Measurements from ENCODE around the gene PGLYRP1. TPM values are rescaled to one million over a fixed set of nuclear protein-coding genes. Genes with fewer than 3 reads are reported as not detected.

PGLYRP1 gene
- polyA plus RNA-seq, 1 of the 3 experiments (the other 2 are of a cell fraction), result not detected

GRCh38 chr19:46066471-46066870 is 43.6 kb upstream of the PGLYRP1 start:
- H3K27me3 ChIP-seq (ENCODE audit: insufficient read depth), result peaks cover 13% of the 10 kb centered on the region; the same call in 1 of the 2 replicates
- H4K20me1 ChIP-seq (ENCODE audit: insufficient read depth), result no peaks in the 10 kb centered on the region
- no peak overlapping the region for H3K4me2 ChIP-seq
- no peaks in the 10 kb centered on the region for H3K9me2 ChIP-seq
- no peak overlapping the region for H3K27ac ChIP-seq (ENCODE audit: low read depth in 2 of 2, low read length in 1 of 2)
- H3K4me3 ChIP-seq (ENCODE audit: low read depth in 2 of 2, low read length in 1 of 2), result no peak overlapping the region
- WGBS (ENCODE audit: low lambda C conversion rate), result 18% methylated on average over 1 of the region's 1 CpG
- H3F3A ChIP-seq (replicated peaks; ENCODE audit: insufficient read depth), result peaks cover 28% of the 10 kb centered on the region
- H3K4me1 ChIP-seq (ENCODE audit: control insufficient read depth in 1 of 2, insufficient read depth in 2 of 2, low read depth in 1 of 2, low read length in 1 of 2), result peaks cover 0 to 20% of the 10 kb centered on the region in 2 experiments; a peak in 2 of 4 replicates
- no peak for TF ChIP-seq SMC3 (IDR thresholded peaks at IDR 0.05; ENCODE audit: low read depth, low read length)
- no peaks in the 10 kb centered on the region for H3K36me3 ChIP-seq (replicated peaks in 1 of 2; ENCODE audit: control insufficient read depth in 1 of 2, insufficient read depth in 2 of 2, low read length in 1 of 2)
- no peak overlapping the region for H3K9ac ChIP-seq
- CTCF ChIA-PET, result interaction anchor here (1.2 to 3.9 kb wide), 3 partner anchors 10 to 49 kb away, joined by 4 to 19 read pairs (median 11); no protein-coding TSS in a partner anchor
- 0 out of 2 replicates have a peak, but pooled peaks cover 2% of the 10 kb centered on the region for H3K9me3 ChIP-seq
- POLR2A ChIA-PET, result no interaction called here
- H3K79me2 ChIP-seq (ENCODE audit: insufficient read depth), result no peaks in the 10 kb centered on the region
- H2AFZ ChIP-seq (ENCODE audit: low read depth), result no peak overlapping the region
- DNase-seq, result no peak

- Histone ChIP-seq H3K9ac (no peak overlapping the region), H3K9me2 (no peaks in the 10 kb centered on the region), H2AFZ (ENCODE audit: low read depth) (no peak overlapping the region), H3K27me3 (ENCODE audit: insufficient read depth) (peaks cover 16% of the 10 kb centered on the region; the same call in 1 of the 2 replicates), H3K36me3 (replicated peaks in 1 of 2; ENCODE audit: control insufficient read depth in 1 of 2, insufficient read depth in 2 of 2, low read length in 1 of 2) (no peaks in the 10 kb centered on the region), H3K4me3 (ENCODE audit: low read depth in 2 of 2, low read length in 1 of 2) (no peak overlapping the region), H4K20me1 (ENCODE audit: insufficient read depth) (no peaks in the 10 kb centered on the region), H3K27ac (ENCODE audit: low read depth in 2 of 2, low read length in 1 of 2) (no peak overlapping the region), H3K9me3 (peaks cover 5% of the 10 kb centered on the region; the same call in 1 of the 2 replicates), H3K4me2 (no peak overlapping the region), H3K4me1 (ENCODE audit: control insufficient read depth in 1 of 2, insufficient read depth in 2 of 2, low read depth in 1 of 2, low read length in 1 of 2) (peaks cover 0 to 20% of the 10 kb centered on the region in 2 experiments; a peak in 2 of 4 replicates), H3K79me2 (ENCODE audit: insufficient read depth) (no peaks in the 10 kb centered on the region), H3F3A (replicated peaks; ENCODE audit: insufficient read depth) (peaks cover 28% of the 10 kb centered on the region)
- ChIA-PET CTCF (interaction anchor here (0.9 to 3.9 kb wide), 3 partner anchors 11 to 36 kb away, joined by 3 to 19 read pairs (median 11); no protein-coding TSS in a partner anchor), POLR2A (no interaction called here)
- 17% methylated on average over 7 of the region's 7 CpGs for WGBS (ENCODE audit: low lambda C conversion rate)
- no peak for DNase-seq
- TF ChIP-seq USF2 (IDR thresholded peaks at IDR 0.05; ENCODE audit: borderline replicate concordance, low read depth, low read length), result no peak
- TF ChIP-seq FOXM1 (IDR thresholded peaks at IDR 0.05; ENCODE audit: low read depth), result no peak
- peak; percentile 37; the same call in 1 of the 2 replicates for TF ChIP-seq PBX3 (IDR thresholded peaks at IDR 0.05)
These were observed 42.7 kb upstream of the PGLYRP1 start for GRCh38 chr19:46065486-46066071.

- Histone ChIP-seq H3K4me3 (ENCODE audit: low read depth in 2 of 2, low read length in 1 of 2) (no peak overlapping the region), H3K4me2 (no peak overlapping the region), H2AFZ (ENCODE audit: low read depth) (no peak overlapping the region), H3K9ac (no peak overlapping the region), H3K27ac (ENCODE audit: low read depth in 2 of 2, low read length in 1 of 2) (no peak overlapping the region), H4K20me1 (ENCODE audit: insufficient read depth) (no peaks in the 10 kb centered on the region), H3K79me2 (ENCODE audit: insufficient read depth) (no peaks in the 10 kb centered on the region), H3F3A (replicated peaks; ENCODE audit: insufficient read depth) (peaks cover 7% of the 10 kb centered on the region), H3K9me2 (no peaks in the 10 kb centered on the region), H3K9me3 (peaks cover 16% of the 10 kb centered on the region; the same call in 1 of the 2 replicates), H3K4me1 (ENCODE audit: control insufficient read depth in 1 of 2, insufficient read depth in 2 of 2, low read depth in 1 of 2, low read length in 1 of 2) (peaks cover 0 to 4% of the 10 kb centered on the region in 2 experiments; a peak in 1 of 4 replicates), H3K36me3 (replicated peaks in 1 of 2; ENCODE audit: control insufficient read depth in 1 of 2, insufficient read depth in 2 of 2, low read length in 1 of 2) (no peaks in the 10 kb centered on the region), H3K27me3 (ENCODE audit: insufficient read depth) (peaks cover 26% of the 10 kb centered on the region; the same call in 1 of the 2 replicates)
- WGBS (ENCODE audit: low lambda C conversion rate), result 13% methylated on average over 3 of the region's 3 CpGs
- TF ChIP-seq JUND (IDR thresholded peaks at IDR 0.05) (no peak), RAD21 (IDR thresholded peaks at IDR 0.05; ENCODE audit: low read length) (no peak), IRF3 (IDR thresholded peaks at IDR 0.05; ENCODE audit: low read depth, low read length) (no peak)
- no peak for DNase-seq
- CTCF ChIA-PET, result interaction anchor here (1.1 to 2.6 kb wide), 4 partner anchors 14 to 60 kb away, joined by 3 to 10 read pairs (median 6); no protein-coding TSS in a partner anchor
- POLR2A ChIA-PET, result no interaction called here
These were observed 40.3 kb upstream of the PGLYRP1 start for GRCh38 chr19:46063201-46063600.
